ENCODE data around the gene SEL1L2.

SEL1L2 gene

DNA sequence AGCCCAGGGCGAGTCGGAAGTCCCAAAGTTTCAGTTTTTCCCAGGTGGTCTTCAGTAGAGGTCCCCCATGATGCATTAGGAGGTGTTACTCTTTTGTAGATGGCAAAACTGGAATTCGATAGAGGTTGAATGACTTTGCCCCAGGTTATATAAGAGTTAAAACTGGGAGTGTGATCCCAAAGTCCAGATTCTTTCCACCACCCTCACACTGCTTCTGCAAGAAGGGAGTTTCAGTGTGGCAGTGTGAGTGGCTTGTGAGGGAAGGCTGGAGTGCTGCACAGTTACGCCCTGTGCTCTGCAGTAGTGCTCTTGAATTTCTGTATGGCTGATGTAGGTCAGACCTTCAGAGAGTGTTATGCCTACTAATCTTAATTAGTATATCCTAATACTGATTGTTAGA, 175.7 kb downstream of the SEL1L2 start:
- H3K4me1 ChIP-seq (ENCODE audit: insufficient read depth, poor library complexity, severe bottlenecking): peaks cover 4% of the 10 kb centered on the region
- DNase-seq (ENCODE audit: low spot score) (no peak), ATAC-seq (ENCODE audit: low read depth) (no peak)
- peaks cover 86% of the 10 kb centered on the region for H3K36me3 ChIP-seq (ENCODE audit: low read depth)
- H3K4me3 ChIP-seq (ENCODE audit: severe bottlenecking): no peak overlapping the region
- H3K27ac ChIP-seq (ENCODE audit: poor library complexity, severe bottlenecking): no peak overlapping the region
- no peaks in the 10 kb centered on the region for H3K27me3 ChIP-seq (ENCODE audit: insufficient read depth, poor library complexity, severe bottlenecking)
- no peaks in the 10 kb centered on the region for H3K9me3 ChIP-seq (ENCODE audit: severe bottlenecking)
- TF ChIP-seq, protein P1, sequence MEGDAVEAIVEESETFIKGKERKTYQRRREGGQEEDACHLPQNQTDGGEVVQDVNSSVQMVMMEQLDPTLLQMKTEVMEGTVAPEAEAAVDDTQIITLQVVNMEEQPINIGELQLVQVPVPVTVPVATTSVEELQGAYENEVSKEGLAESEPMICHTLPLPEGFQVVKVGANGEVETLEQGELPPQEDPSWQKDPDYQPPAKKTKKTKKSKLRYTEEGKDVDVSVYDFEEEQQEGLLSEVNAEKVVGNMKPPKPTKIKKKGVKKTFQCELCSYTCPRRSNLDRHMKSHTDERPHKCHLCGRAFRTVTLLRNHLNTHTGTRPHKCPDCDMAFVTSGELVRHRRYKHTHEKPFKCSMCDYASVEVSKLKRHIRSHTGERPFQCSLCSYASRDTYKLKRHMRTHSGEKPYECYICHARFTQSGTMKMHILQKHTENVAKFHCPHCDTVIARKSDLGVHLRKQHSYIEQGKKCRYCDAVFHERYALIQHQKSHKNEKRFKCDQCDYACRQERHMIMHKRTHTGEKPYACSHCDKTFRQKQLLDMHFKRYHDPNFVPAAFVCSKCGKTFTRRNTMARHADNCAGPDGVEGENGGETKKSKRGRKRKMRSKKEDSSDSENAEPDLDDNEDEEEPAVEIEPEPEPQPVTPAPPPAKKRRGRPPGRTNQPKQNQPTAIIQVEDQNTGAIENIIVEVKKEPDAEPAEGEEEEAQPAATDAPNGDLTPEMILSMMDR (IDR thresholded peaks at IDR 0.05; ENCODE audit: poor library complexity, severe bottlenecking): no peak

DNA sequence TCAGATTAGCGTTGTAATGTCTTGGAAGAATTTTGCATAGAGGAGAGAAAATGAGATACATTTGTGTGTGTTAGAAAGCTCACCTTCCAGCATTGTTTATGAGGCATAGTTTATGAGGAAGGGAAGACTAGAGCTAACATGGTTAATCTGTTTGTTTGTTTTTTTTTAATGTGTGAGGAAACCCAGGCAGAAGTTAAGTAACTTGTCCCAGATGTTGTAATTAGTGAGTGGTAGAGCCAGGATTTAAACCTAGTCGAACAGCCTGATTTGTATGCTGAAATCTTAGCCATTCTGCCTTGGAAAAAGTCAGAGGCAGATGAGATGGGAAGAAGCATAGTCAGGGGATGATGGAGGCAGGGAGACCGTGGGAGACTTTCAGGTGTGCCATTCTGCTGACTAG, 176.5 kb downstream of the SEL1L2 start:
- no peak overlapping the region for H3K27ac ChIP-seq (ENCODE audit: poor library complexity, severe bottlenecking)
- no peaks in the 10 kb centered on the region for H3K27me3 ChIP-seq (ENCODE audit: insufficient read depth, poor library complexity, severe bottlenecking)
- no peak for ATAC-seq (ENCODE audit: low read depth)
- H3K4me3 ChIP-seq (ENCODE audit: severe bottlenecking): no peak overlapping the region
- DNase-seq (ENCODE audit: low spot score): no peak
- no peaks in the 10 kb centered on the region for H3K9me3 ChIP-seq (ENCODE audit: severe bottlenecking)
- TF ChIP-seq, protein P1 (IDR thresholded peaks at IDR 0.05; ENCODE audit: poor library complexity, severe bottlenecking): no peak
- peaks cover 4% of the 10 kb centered on the region for H3K4me1 ChIP-seq (ENCODE audit: insufficient read depth, poor library complexity, severe bottlenecking)
- H3K36me3 ChIP-seq (ENCODE audit: low read depth): peaks cover 92% of the 10 kb centered on the region

DNA sequence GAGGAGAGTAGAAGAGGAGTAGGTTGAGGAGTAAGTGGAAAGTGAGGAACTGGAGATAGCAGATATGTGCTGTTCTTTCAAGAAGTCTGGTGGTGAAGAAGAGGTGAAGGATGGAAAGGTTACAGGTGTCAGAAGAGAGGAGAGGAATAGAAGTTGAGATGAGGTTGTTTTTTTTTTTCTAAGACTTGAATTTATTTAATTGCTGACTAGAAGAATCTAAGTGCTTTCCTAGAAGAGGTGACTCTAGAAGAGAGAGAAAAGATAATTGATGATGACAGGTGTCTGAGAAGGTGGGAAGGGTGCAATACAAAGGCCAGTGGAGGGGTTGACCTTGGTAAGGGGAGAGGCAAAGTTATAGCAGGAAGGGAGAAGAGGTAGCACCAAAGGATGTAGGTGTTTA, 180.0 kb downstream of the SEL1L2 start:
- DNase-seq (ENCODE audit: low spot score): no peak
- no peak for ATAC-seq (ENCODE audit: low read depth)
- Histone ChIP-seq H3K36me3 (ENCODE audit: low read depth) (peaks cover 92% of the 10 kb centered on the region), H3K4me3 (ENCODE audit: severe bottlenecking) (no peak overlapping the region), H3K27ac (ENCODE audit: poor library complexity, severe bottlenecking) (no peak overlapping the region), H3K9me3 (ENCODE audit: severe bottlenecking) (no peaks in the 10 kb centered on the region), H3K4me1 (ENCODE audit: insufficient read depth, poor library complexity, severe bottlenecking) (no peaks in the 10 kb centered on the region), H3K27me3 (ENCODE audit: insufficient read depth, poor library complexity, severe bottlenecking) (no peaks in the 10 kb centered on the region)
- TF ChIP-seq, protein P1 (IDR thresholded peaks at IDR 0.05; ENCODE audit: poor library complexity, severe bottlenecking): no peak

DNA sequence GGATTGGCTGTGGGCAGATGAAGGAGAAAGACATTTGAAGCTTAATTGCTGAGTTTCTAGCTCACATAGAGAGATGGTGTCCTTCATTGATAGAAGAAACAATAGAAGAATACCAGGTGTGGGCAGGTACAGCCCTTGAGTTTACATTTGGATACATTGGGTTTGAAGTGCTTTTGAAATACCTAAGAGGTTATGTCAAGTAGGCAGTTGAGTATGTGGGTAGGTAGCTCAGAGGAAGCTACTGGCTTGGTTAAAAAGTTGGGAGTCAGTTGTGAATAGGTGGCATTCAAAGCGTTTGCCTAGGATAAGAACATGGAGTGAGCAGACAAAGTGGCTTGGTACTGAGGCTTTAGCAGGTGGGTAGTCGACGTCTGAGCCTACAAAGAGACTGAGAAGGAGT, 180.6 kb downstream of the SEL1L2 start:
- no peaks in the 10 kb centered on the region for H3K27me3 ChIP-seq (ENCODE audit: insufficient read depth, poor library complexity, severe bottlenecking)
- peaks cover 92% of the 10 kb centered on the region for H3K36me3 ChIP-seq (ENCODE audit: low read depth)
- no peak overlapping the region for H3K4me3 ChIP-seq (ENCODE audit: severe bottlenecking)
- no peaks in the 10 kb centered on the region for H3K9me3 ChIP-seq (ENCODE audit: severe bottlenecking)
- TF ChIP-seq, protein P1 (IDR thresholded peaks at IDR 0.05; ENCODE audit: poor library complexity, severe bottlenecking): no peak
- H3K27ac ChIP-seq (ENCODE audit: poor library complexity, severe bottlenecking): no peak overlapping the region
- DNase-seq (ENCODE audit: low spot score): no peak
- H3K4me1 ChIP-seq (ENCODE audit: insufficient read depth, poor library complexity, severe bottlenecking): no peaks in the 10 kb centered on the region
- no peak for ATAC-seq (ENCODE audit: low read depth)

DNA sequence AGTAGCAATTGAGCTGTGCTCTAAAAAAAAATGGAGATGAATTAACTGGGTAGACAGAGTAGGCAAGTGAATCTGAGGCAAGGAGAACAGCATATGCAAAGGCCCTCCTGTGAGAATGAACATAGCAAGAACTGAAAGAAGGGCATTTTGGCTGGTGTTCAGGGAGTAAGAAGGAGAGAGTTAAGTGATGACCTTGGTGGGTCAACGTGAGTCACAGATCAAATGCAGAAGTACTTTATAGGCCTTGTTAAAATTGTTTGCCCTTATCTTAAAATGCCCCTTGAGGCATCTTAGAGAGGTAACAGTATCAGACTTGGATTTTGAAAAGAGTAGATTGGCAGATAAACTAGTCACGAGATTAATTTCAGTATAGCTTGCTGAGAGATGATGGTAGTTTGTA, 181.0 kb downstream of the SEL1L2 start:
- ATAC-seq (ENCODE audit: low read depth): no peak
- H3K4me1 ChIP-seq (ENCODE audit: insufficient read depth, poor library complexity, severe bottlenecking): no peaks in the 10 kb centered on the region
- no peak for DNase-seq (ENCODE audit: low spot score)
- H3K27me3 ChIP-seq (ENCODE audit: insufficient read depth, poor library complexity, severe bottlenecking): no peaks in the 10 kb centered on the region
- H3K27ac ChIP-seq (ENCODE audit: poor library complexity, severe bottlenecking): no peak overlapping the region
- no peak overlapping the region for H3K4me3 ChIP-seq (ENCODE audit: severe bottlenecking)
- H3K36me3 ChIP-seq (ENCODE audit: low read depth): peaks cover 90% of the 10 kb centered on the region
- TF ChIP-seq, protein P1 (IDR thresholded peaks at IDR 0.05; ENCODE audit: poor library complexity, severe bottlenecking): no peak
- H3K9me3 ChIP-seq (ENCODE audit: severe bottlenecking): no peaks in the 10 kb centered on the region

Data from RWPE2 (cell line).